HUES6 (cell line): ENCODE results near the gene DAO.

Experiments
- H3K27ac ChIP-seq: 2 replicates; pipeline ENCODE4 v1.7.0; 2013; ENCODE audit warnings: low read depth, mild to moderate bottlenecking, low read length, inconsistent platforms
- H3K27me3 ChIP-seq: 2 replicates; pipeline ENCODE4 v1.6.1; 2013; ENCODE audit warnings: low read length; ENCODE audit not compliant: control insufficient read depth, insufficient read depth
- H3K36me3 ChIP-seq: 2 replicates; pipeline ENCODE4 v1.6.1; 2013; ENCODE audit warnings: low read length; ENCODE audit not compliant: control insufficient read depth, insufficient read depth
- H3K4me1 ChIP-seq: 2 replicates; pipeline ENCODE4 v1.6.1; 2013; ENCODE audit warnings: low read length; ENCODE audit not compliant: control insufficient read depth, insufficient read depth
- H3K4me3 ChIP-seq: 2 replicates; pipeline ENCODE4 v1.5.1; 2013; ENCODE audit warnings: low read depth, low read length
- H3K9ac ChIP-seq: one replicate; pipeline ENCODE4 v1.6.1; 2013; ENCODE audit warnings: mild to moderate bottlenecking, low read length
- H3K9me3 ChIP-seq: 2 replicates; pipeline ENCODE4 v1.6.1; 2013; ENCODE audit warnings: low read depth, low read length; ENCODE audit not compliant: control insufficient read depth, insufficient read depth

DAO gene

DNA sequence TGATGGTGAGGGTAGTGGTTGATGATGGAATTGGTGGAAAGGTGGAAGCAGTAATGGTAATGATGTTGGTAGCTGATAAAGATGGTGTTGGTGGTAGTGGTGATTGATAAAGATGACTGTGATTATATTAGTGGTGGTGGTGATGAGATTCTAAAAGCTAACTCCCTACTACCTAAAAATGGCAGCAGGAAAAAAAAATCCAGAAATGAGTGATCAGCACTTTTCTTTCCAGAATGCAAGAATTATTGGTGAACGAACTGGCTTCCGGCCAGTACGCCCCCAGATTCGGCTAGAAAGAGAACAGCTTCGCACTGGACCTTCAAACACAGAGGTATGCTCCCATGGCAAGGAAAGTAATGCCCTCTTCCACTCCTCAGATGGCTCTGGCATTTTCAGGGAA, 19.3 kb downstream of the DAO start:
- Histone ChIP-seq H3K36me3 (no peaks in the 10 kb centered on the region), H3K27ac (no peak overlapping the region), H3K4me1 (no peaks in the 10 kb centered on the region), H3K9ac (no peak overlapping the region), H3K9me3 (no peaks in the 10 kb centered on the region), H3K4me3 (no peak overlapping the region), H3K27me3 (peaks cover 28% of the 10 kb centered on the region; the same call in 1 of the 2 replicates)

DNA sequence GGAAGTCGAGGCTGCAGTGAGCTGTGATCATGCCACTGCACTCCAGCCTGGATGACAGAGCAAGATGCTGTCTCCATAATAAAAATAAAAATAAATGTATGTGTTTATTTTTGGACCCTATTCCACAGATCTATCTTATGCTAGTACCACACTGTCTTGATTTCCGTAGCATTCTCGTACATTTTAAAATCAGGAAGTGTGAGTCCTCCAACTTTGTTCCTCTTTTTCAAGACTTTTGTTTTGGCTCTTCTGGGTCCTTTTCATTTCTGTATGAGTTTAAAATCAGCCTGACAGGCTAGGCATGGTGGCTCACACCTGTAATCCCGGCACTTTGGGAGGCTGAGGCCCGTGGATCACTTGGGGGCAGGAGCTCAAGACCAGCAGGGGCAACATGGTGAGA, 25.8 kb downstream of the DAO start:
- Histone ChIP-seq H3K27ac (no peak overlapping the region), H3K9me3 (no peaks in the 10 kb centered on the region), H3K36me3 (no peaks in the 10 kb centered on the region), H3K27me3 (peaks cover 3% of the 10 kb centered on the region; the same call in 1 of the 2 replicates), H3K4me1 (peaks cover 3% of the 10 kb centered on the region; the same call in 1 of the 2 replicates), H3K4me3 (no peak overlapping the region), H3K9ac (no peak overlapping the region)

DNA sequence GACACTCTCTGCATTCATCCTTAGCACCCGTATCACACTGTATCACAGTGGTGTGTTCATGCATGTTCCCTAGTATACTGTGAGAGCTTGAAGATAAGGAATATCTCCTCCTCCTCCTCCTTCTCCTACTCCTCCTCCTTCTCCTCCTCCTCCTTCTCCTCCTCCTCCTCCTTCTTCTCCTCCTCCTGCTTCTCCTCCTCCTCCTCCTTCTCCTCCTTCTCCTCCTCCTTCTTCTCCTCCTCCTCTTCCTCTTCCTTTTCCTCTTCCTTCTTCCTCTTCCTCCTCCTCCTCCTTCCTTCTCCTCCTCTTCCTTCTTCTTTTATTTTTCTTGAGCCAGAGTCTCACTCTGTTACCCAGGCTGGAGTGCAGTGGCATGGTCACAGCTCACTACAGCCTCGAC, 27.1 kb downstream of the DAO start:
- no peak overlapping the region for H3K27ac ChIP-seq
- H3K4me3 ChIP-seq, result no peak overlapping the region
- H3K9me3 ChIP-seq, result no peaks in the 10 kb centered on the region
- H3K4me1 ChIP-seq, result peaks cover 3% of the 10 kb centered on the region; the same call in 1 of the 2 replicates
- H3K27me3 ChIP-seq, result no peaks in the 10 kb centered on the region
- H3K9ac ChIP-seq, result no peak overlapping the region
- H3K36me3 ChIP-seq, result no peaks in the 10 kb centered on the region

DNA sequence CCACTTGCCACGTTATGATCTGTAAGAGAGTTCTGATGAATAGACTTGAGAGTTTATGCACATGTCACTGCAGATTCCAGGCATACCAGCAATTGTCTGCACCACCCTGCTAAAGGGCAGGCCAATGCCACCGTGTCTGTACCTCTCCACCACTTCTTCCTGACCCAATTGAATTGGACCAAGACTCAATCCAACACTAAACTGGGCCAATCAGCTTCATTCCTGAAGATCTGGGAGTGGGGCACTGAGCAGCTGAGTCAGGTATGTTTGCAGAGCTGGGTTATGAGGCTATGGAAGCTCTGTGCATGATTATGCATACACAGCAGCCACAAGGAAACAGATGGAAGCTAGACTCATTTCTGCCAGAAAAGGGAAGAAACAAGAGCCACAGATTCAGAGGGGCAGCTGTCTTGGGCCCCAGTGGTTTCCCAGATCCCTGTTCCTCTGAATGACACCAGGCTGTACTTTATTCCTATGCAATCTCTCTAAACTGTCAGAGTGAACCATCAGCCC, 28.0 kb downstream of the DAO start:
- H3K27ac ChIP-seq, result no peak overlapping the region
- no peaks in the 10 kb centered on the region for H3K27me3 ChIP-seq
- H3K36me3 ChIP-seq, result no peaks in the 10 kb centered on the region
- H3K9ac ChIP-seq, result no peak overlapping the region
- peaks cover 3% of the 10 kb centered on the region; the same call in 1 of the 2 replicates for H3K4me1 ChIP-seq
- H3K4me3 ChIP-seq, result no peak overlapping the region
- peaks cover 2% of the 10 kb centered on the region; the same call in 1 of the 2 replicates for H3K9me3 ChIP-seq

DNA sequence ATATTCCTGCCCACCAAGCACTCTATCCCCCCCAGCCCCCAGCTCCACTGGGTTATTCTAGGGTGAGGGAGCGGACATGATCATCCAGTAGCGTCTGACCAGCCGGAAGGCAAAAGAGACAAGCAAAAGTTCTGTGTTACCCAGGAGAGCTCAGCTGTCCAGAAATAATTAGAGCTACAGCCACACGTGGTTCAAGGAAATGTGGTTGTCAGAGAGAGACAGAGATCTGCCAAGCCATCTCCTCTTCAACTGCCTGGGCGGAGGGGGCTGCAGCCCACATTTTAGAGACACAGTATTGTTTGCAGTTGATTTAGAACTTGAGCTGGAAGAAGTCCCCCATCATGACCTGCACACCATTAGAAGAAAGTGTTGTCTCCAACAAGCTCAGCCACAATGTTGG, 30.4 kb downstream of the DAO start:
- Histone ChIP-seq H3K27ac (no peak overlapping the region), H3K27me3 (no peaks in the 10 kb centered on the region; the same call in 1 of the 2 replicates), H3K4me1 (peaks cover 3% of the 10 kb centered on the region; the same call in 1 of the 2 replicates), H3K36me3 (no peaks in the 10 kb centered on the region), H3K4me3 (no peak overlapping the region), H3K9ac (no peak overlapping the region), H3K9me3 (peaks cover 2% of the 10 kb centered on the region; the same call in 1 of the 2 replicates)

DNA sequence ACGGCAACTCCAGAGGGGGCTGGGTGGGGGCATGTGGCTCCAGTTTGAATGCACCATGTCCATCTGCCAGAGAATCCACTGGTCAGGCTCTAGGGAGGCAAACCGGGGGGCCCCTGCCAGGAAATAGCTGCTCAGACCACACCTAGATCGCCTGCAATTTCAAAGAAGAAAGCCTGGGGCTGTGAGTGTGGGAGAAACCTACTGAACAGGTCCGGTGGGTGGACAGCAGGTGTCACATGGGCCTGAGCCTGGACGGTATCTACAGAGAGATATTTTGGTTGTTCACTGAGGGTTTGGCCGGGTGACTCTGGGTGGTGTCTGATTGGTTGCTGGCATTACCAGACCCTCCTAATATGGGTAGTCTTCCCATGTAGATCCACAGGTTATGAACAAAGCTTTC, 32.0 kb downstream of the DAO start:
- Histone ChIP-seq H3K27ac (no peak overlapping the region), H3K9me3 (peaks cover 2% of the 10 kb centered on the region; the same call in 1 of the 2 replicates), H3K36me3 (no peaks in the 10 kb centered on the region), H3K4me3 (no peak overlapping the region), H3K9ac (no peak overlapping the region), H3K4me1 (peaks cover 3% of the 10 kb centered on the region; the same call in 1 of the 2 replicates), H3K27me3 (no peaks in the 10 kb centered on the region; the same call in 1 of the 2 replicates)

DNA sequence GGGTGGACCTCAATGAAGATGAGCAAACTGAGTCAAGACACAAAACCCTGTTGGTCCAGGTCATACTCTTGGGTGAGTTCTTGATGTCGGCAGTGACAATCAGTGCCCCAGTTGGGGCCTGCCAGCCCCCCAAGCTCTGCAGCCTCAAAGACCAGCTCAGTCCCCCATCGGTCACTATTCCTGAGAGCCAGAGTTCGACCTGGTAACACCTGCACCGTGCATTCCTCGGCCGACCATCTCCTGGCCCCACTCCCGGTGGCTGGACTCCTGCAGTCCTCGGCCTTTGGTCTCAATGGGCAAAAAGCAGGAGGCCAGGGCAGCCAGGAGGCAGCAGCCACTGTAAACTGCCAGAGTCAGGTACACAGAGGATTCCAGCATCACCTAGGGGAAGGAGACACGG, 32.5 kb downstream of the DAO start:
- Histone ChIP-seq H3K27me3 (no peaks in the 10 kb centered on the region; the same call in 1 of the 2 replicates), H3K4me1 (peaks cover 3% of the 10 kb centered on the region; the same call in 1 of the 2 replicates), H3K4me3 (no peak overlapping the region), H3K9ac (no peak overlapping the region), H3K36me3 (no peaks in the 10 kb centered on the region), H3K27ac (no peak overlapping the region), H3K9me3 (peaks cover 2% of the 10 kb centered on the region; the same call in 1 of the 2 replicates)

DNA sequence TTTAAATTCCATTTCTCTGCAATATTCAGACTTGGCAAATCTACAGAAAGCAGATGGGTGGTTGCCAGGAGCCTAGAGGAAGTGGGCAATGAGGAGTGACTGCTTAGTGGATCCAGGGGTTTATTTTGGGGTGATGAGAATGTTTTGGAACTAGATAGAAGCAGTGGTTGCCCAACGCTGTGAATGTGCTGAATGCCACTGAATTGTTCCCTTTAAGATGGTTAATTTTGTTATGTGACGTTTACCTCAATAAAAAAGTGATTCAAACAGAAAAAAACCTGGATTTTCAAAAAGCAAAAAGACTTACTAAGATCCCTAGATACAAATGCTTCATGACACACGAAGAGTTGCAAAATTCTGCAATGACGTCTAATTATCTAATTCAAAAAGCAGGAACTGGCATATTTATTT, 34.2 kb downstream of the DAO start:
- Histone ChIP-seq H3K4me1 (no peaks in the 10 kb centered on the region), H3K9me3 (peaks cover 2% of the 10 kb centered on the region; the same call in 1 of the 2 replicates), H3K4me3 (no peak overlapping the region), H3K27me3 (no peaks in the 10 kb centered on the region; the same call in 1 of the 2 replicates), H3K27ac (no peak overlapping the region), H3K36me3 (no peaks in the 10 kb centered on the region), H3K9ac (no peak overlapping the region)

DNA sequence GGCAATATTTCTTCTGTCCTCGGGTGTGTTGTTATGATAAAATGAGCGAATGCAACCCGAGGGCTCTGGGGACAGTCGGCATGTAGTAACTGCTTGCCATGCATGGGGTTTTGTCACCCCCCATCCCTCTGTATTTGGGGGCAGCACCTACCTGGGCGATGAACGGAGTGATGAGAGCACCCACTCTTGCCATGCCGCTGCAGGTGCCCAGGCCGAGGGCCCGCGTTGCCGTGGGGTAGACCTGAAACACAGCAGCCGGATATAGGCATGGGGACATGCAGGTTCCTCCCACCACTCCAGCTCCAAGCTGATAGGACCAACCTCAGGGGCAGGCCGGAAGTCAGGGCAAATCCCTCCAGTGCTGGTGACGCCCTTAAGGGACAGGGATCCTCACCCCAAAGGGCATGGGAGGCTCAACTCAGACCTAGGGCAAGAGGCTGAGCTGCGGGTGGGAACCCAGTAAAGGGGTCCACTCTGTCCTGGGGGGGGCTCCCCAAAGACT, 35.8 kb downstream of the DAO start:
- no peak overlapping the region for H3K9ac ChIP-seq
- no peak overlapping the region for H3K4me3 ChIP-seq
- H3K9me3 ChIP-seq, result peaks cover 2% of the 10 kb centered on the region; the same call in 1 of the 2 replicates

DNA sequence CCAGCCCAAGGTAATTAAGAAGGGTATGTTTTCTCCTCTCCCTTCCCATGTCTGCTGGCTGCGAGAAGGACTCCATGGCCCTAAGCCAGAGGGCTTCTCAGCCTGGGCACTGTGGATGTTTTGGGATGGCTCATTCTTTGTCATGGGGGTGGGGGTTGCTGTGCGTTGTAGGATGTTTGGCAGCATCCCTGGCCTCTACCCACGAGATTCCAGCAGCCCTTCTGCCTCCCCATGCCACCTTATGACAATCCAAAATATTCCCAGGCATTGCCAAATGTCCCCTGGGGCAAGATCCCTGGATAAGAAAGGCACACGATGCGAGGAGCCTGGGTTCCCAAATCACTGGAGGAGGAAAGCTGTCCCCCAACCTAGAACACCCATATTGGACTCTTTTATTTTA, 36.4 kb downstream of the DAO start:
- no peak overlapping the region for H3K27ac ChIP-seq
- H3K27me3 ChIP-seq, result no peaks in the 10 kb centered on the region; the same call in 1 of the 2 replicates
- H3K4me3 ChIP-seq, result no peak overlapping the region
- no peaks in the 10 kb centered on the region for H3K4me1 ChIP-seq
- H3K36me3 ChIP-seq, result no peaks in the 10 kb centered on the region
- no peak overlapping the region for H3K9ac ChIP-seq
- H3K9me3 ChIP-seq, result peaks cover 2% of the 10 kb centered on the region; the same call in 1 of the 2 replicates

More for the DNA sequence above, 35.8 kb downstream of the DAO start:
- Histone ChIP-seq H3K36me3 (no peaks in the 10 kb centered on the region), H3K27me3 (no peaks in the 10 kb centered on the region; the same call in 1 of the 2 replicates), H3K4me1 (no peaks in the 10 kb centered on the region), H3K27ac (no peak overlapping the region)

DNA sequence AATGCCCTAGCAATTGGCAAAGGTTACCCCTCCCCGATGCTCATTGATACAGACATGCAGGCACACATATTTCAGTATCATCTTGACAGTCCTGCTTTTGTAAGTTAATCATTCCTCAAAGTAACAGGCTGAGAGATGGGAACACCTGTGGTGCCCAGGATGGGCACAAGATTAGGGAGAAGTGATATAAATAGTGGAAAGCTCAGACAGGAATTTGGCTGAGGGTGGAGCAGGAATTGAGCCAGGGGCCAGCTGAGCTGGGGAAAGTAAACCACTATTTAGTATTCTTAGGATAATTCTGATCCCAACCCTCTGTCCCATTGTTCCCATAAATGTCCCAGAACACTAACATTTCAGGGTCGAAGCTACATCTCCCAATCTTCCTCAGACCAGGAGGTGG, 38.3 kb downstream of the DAO start:
- H3K36me3 ChIP-seq, result no peaks in the 10 kb centered on the region
- H3K9me3 ChIP-seq, result no peaks in the 10 kb centered on the region
- H3K4me3 ChIP-seq, result no peak overlapping the region
- no peak overlapping the region for H3K9ac ChIP-seq
- H3K27ac ChIP-seq, result no peak overlapping the region
- H3K4me1 ChIP-seq, result no peaks in the 10 kb centered on the region
- H3K27me3 ChIP-seq, result peaks cover 3% of the 10 kb centered on the region; the same call in 1 of the 2 replicates
